ENCODE results near the gene FOXD3. TPM values are rescaled to one million over a fixed set of nuclear protein-coding genes. Genes with fewer than 3 reads are reported as not detected.

Gene FOXD3
- total and polyA plus RNA-seq, 9 donors, result 0.20 to 0.79 (median 0.42) TPM; not detected in 3

- intact Hi-C loops (cut with DNase I), result no loop called here
- peaks cover 5% of the 10 kb centered on the region for H3K4me1 ChIP-seq (ENCODE audit: insufficient read depth)
- peak overlapping the region; percentile 24 for H3K4me3 ChIP-seq
- H3K27me3 ChIP-seq, result peaks cover 2% of the 10 kb centered on the region
- no peak for TF ChIP-seq EP300 (IDR thresholded peaks at IDR 0.05)
- no peak for TF ChIP-seq CTCF (IDR thresholded peaks at IDR 0.05)
- no peak for TF ChIP-seq POLR2A (IDR thresholded peaks at IDR 0.05)
- no peaks in the 10 kb centered on the region for H3K36me3 ChIP-seq
- no peak for DNase-seq
- H3K9me3 ChIP-seq, result peaks cover 0 to 14% of the 10 kb centered on the region in 2 donors
- no peak overlapping the region for H3K27ac ChIP-seq
- whole genome bisulfite sequencing, 3 donors, result 2 to 4% (median 2%) methylated on average over 70 to 80 of the region's 80 CpGs
Observed at GRCh38 chr1:63316984-63317816, 5.2 kb upstream of the FOXD3 start.

GRCh38 chr1:63317817-63318152, 4.6 kb upstream of the FOXD3 start:
- Histone ChIP-seq H3K36me3 (no peaks in the 10 kb centered on the region), H3K4me1 (ENCODE audit: insufficient read depth) (peaks cover 7% of the 10 kb centered on the region), H3K4me3 (no peak overlapping the region), H3K27ac (no peak overlapping the region), H3K27me3 (peaks cover 6% of the 10 kb centered on the region), H3K9me3 (peaks cover 0 to 14% of the 10 kb centered on the region in 2 donors)
- intact Hi-C loops (cut with DNase I), result no loop called here
- no peak for TF ChIP-seq POLR2A (IDR thresholded peaks at IDR 0.05)
- no peak for TF ChIP-seq CTCF (IDR thresholded peaks at IDR 0.05)
- TF ChIP-seq EP300 (IDR thresholded peaks at IDR 0.05), result no peak
- WGBS, 3 donors, result 8 to 11% (median 9%) methylated on average over 14 of the region's 14 CpGs
- DNase-seq, result no peak

GRCh38 chr1:63318201-63318979, 4.0 kb upstream of the FOXD3 start:
- no peak overlapping the region for H3K27ac ChIP-seq
- no peak for DNase-seq
- intact Hi-C loops (cut with DNase I), result no loop called here
- TF ChIP-seq EP300 (IDR thresholded peaks at IDR 0.05), result no peak
- TF ChIP-seq POLR2A (IDR thresholded peaks at IDR 0.05), result no peak
- TF ChIP-seq CTCF (IDR thresholded peaks at IDR 0.05), result no peak
- WGBS, 3 donors, result 18 to 21% (median 20%) methylated on average over 28 of the region's 28 CpGs
- H3K27me3 ChIP-seq, result peaks cover 9% of the 10 kb centered on the region
- peaks cover 12% of the 10 kb centered on the region for H3K4me1 ChIP-seq (ENCODE audit: insufficient read depth)
- peaks cover 0 to 14% of the 10 kb centered on the region in 2 donors for H3K9me3 ChIP-seq
- H3K4me3 ChIP-seq, result no peak overlapping the region
- H3K36me3 ChIP-seq, result no peaks in the 10 kb centered on the region

GRCh38 chr1:63319046-63320021, 3.0 kb upstream of the FOXD3 start:
- peaks cover 0 to 14% of the 10 kb centered on the region in 2 donors for H3K9me3 ChIP-seq
- H3K4me3 ChIP-seq, result no peak overlapping the region
- no peaks in the 10 kb centered on the region for H3K36me3 ChIP-seq
- TF ChIP-seq EP300 (IDR thresholded peaks at IDR 0.05) (no peak), POLR2A (IDR thresholded peaks at IDR 0.05) (no peak), CTCF (IDR thresholded peaks at IDR 0.05) (no peak)
- H3K27ac ChIP-seq, result no peak overlapping the region
- H3K27me3 ChIP-seq, result peaks cover 11% of the 10 kb centered on the region
- 8 to 9% (median 9%) methylated on average over 54 to 60 of the region's 60 CpGs for WGBS, 3 donors
- intact Hi-C loops (cut with DNase I), result no loop called here
- H3K4me1 ChIP-seq (ENCODE audit: insufficient read depth), result peaks cover 12% of the 10 kb centered on the region
- DNase-seq, result no peak
